ENCODE data around the gene FILIP1L.

GRCh38 chr3:99882436-99883137 lies 231.7 kb downstream of the FILIP1L start:
- TF ChIP-seq PATZ1 (CRISPR knock-in tag; IDR thresholded peaks at IDR 0.05; ENCODE audit: borderline replicate concordance) (no peak), ZNF70 (CRISPR knock-in tag; IDR thresholded peaks at IDR 0.05) (no peak)
